Activated B cell treated with CpG ODN at 0.5 μM for 24 hours (primary cell): Measurements from ENCODE around the gene NAA16. TPM values are rescaled to one million over a fixed set of nuclear protein-coding genes. Genes with fewer than 3 reads are reported as not detected.

Experiments
- ATAC-seq: fragments of 200-7000 bp; cut with Tn5 transposase; one replicate; pipeline ENCODE4 v1.10.0; 2021; ENCODE audit warnings: low read depth, mild to moderate bottlenecking, moderate library complexity
- CTCF ChIA-PET: fragments of 350-600 bp; sonication (Branson Sonifier 250); formaldehyde crosslinking; loops from one replicate; lab custom pipeline; 2021; ENCODE audit warnings: antibody characterized with exemption; lab: Charles Lee
- POLR2A ChIA-PET: fragments of 350-600 bp; sonication (Branson Sonifier 250); formaldehyde crosslinking; loops from one replicate; lab custom pipeline; 2021; ENCODE audit warnings: antibody characterized with exemption; lab: Charles Lee
- DNase-seq: peaks from one replicate; pipeline ENCODE4 v3.0.0; 2022
- H3K27ac Mint-ChIP-seq: one replicate; pipeline ENCODE4 v1.8.0; 2020; ENCODE audit warnings: mixed read lengths
- H3K27me3 Mint-ChIP-seq: one replicate; pipeline ENCODE4 v1.8.0; 2021; ENCODE audit warnings: mixed read lengths
- H3K36me3 Mint-ChIP-seq: one replicate; pipeline ENCODE4 v1.8.0; 2021; ENCODE audit warnings: low read depth, mixed read lengths
- H3K4me1 Mint-ChIP-seq: one replicate; pipeline ENCODE4 v1.8.0; 2021; ENCODE audit warnings: mixed read lengths
- H3K4me3 Mint-ChIP-seq: one replicate; pipeline ENCODE4 v1.8.0; 2020; ENCODE audit warnings: mild to moderate bottlenecking, mixed read lengths
- H3K9me3 Mint-ChIP-seq: one replicate; pipeline ENCODE4 v1.8.0; 2020; ENCODE audit warnings: mixed read lengths
- intact Hi-C: fragments of 100-400 bp; cut with micrococcal nuclease; formaldehyde crosslinking; loops from one replicate; pipeline ENCODE4 v1.15.1; 2024
- total RNA-seq: library from RNA; stranded (reverse); gene quantifications from 2 replicates; pipeline ENCODE4 v1.2.3, GENCODE V29; 2022
- TF ChIP-seq, protein P1 (sequence below): fragments of 200-600 bp; IDR thresholded peaks from one replicate; pipeline ENCODE4 v1.8.0; 2022; ENCODE audit warnings: antibody characterized with exemption, mild to moderate bottlenecking

The NAA16 gene
- total RNA-seq, 1 donor from 2014 or later: 21.4 TPM

DNA sequence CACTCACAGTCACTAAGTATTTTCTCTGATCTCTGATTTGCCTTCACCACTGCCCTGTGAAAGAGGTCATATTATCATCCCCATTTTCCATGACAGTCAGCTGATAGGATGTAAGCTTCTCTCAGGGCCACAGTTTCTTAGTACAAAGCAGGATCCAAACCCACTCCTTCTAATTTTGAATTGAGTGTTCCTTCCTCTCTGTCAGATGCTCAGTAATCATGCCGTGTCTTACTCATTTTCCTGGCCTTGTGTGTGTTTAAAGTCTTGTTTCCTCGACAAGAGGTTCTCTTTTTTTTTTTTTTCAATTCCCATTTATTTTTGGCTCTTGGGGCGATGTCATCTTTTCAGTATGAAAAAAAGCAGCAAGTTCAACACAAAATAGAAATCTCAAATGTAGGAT is 72.3 kb downstream of the NAA16 start:
- intact Hi-C loops: no loop called here
- Mint-ChIP-seq H3K9me3 (no peaks in the 10 kb centered on the region), H3K27me3 (peaks cover 4% of the 10 kb centered on the region), H3K27ac (no peak overlapping the region), H3K36me3 (no peaks in the 10 kb centered on the region), H3K4me3 (no peak overlapping the region), H3K4me1 (no peaks in the 10 kb centered on the region)
- ChIA-PET CTCF (no interaction called here), POLR2A (no interaction called here)
- ATAC-seq: no peak
- TF ChIP-seq, protein P1, sequence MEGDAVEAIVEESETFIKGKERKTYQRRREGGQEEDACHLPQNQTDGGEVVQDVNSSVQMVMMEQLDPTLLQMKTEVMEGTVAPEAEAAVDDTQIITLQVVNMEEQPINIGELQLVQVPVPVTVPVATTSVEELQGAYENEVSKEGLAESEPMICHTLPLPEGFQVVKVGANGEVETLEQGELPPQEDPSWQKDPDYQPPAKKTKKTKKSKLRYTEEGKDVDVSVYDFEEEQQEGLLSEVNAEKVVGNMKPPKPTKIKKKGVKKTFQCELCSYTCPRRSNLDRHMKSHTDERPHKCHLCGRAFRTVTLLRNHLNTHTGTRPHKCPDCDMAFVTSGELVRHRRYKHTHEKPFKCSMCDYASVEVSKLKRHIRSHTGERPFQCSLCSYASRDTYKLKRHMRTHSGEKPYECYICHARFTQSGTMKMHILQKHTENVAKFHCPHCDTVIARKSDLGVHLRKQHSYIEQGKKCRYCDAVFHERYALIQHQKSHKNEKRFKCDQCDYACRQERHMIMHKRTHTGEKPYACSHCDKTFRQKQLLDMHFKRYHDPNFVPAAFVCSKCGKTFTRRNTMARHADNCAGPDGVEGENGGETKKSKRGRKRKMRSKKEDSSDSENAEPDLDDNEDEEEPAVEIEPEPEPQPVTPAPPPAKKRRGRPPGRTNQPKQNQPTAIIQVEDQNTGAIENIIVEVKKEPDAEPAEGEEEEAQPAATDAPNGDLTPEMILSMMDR: no peak
- DNase-seq: no peak

DNA sequence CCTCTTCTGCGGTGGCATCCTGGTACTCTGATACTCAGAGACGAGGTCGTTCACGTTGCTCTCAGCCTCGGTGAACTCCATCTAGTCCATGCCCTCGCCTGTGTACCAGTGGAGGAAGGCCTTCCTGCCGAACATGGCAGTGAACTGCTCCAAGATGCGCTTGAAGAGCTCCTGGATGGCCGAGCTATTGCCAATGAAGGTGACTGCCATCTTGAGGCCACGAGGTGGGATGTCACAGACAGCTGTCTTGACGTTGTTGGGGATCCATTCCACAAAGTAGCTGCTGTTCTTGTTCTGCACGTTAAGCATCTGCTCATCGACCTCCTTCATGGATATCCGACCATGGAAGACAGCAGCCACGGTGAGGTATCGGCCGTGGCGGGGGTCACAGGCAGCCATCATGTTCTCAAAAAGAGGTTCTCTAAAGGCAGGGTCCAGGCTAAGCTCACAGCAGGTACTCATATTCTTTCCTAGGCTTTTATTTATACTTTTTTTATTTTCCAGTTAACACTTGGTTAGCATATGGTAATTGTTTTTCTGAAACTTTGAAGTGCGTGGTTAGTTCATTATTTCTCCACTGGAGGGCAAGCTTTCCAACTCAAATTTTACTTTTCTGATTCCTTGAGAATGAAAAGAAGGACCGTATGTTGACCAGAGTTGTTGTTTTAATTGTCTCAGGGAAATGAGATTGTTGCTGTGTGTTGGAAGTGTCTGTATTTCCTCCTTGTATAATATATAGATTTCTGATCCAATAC is 73.9 kb downstream of the NAA16 start:
- H3K4me3 Mint-ChIP-seq: no peak overlapping the region
- DNase-seq (no peak), ATAC-seq (no peak)
- peaks cover 8% of the 10 kb centered on the region for H3K27me3 Mint-ChIP-seq
- TF ChIP-seq, protein P1: no peak
- no peaks in the 10 kb centered on the region for H3K4me1 Mint-ChIP-seq
- ChIA-PET CTCF (no interaction called here), POLR2A (no interaction called here)
- no peak overlapping the region for H3K27ac Mint-ChIP-seq
- intact Hi-C loops: loop anchor here (1.0 kb wide), 1 partner anchor 725 kb away; no protein-coding TSS in a partner anchor
- H3K9me3 Mint-ChIP-seq: no peaks in the 10 kb centered on the region
- no peaks in the 10 kb centered on the region for H3K36me3 Mint-ChIP-seq

DNA sequence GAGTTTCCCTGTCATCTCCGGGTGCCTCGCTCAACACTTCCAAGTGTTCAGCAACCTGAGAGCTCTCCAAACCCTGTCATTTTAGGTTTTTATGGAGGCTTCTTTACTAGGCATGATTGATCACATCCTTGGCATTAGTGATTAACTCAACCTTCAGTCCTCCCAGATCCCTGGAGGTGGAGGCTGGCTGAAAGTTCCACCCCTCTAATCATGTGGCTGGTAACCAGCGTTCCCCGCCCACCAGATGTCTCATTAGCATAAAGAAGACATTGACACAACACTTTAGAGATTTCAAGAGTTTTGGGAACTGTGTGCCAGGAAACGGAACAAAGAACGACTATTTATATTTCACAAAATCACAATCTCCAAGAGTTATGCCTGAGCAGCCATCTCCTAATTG is 75.1 kb downstream of the NAA16 start:
- Mint-ChIP-seq H3K27me3 (peaks cover 8% of the 10 kb centered on the region), H3K4me1 (no peaks in the 10 kb centered on the region), H3K36me3 (no peaks in the 10 kb centered on the region), H3K4me3 (no peak overlapping the region), H3K27ac (no peak overlapping the region), H3K9me3 (no peaks in the 10 kb centered on the region)
- TF ChIP-seq, protein P1: no peak
- CTCF ChIA-PET: no interaction called here
- POLR2A ChIA-PET: no interaction called here
- ATAC-seq (no peak), DNase-seq (no peak)
- intact Hi-C loops: no loop called here

DNA sequence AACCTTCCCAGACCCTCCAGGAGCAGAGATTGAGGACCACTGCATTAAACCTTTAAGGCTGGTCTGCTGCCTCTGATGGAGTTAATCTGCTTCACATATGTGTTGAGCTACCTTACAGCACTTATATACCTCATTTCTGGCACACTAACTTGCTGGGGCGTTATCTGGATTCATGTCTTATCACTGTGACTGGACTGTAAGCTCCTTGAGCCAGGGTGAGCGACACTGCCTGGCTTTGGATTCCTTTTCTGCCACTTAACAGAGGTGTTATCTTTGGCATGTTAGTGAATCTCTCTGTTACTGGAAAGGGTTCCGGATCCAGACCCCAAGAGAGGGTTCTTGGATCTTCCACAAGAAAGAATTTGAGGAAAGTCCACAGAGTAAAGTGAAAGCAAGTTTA is 76.5 kb downstream of the NAA16 start:
- TF ChIP-seq, protein P1: no peak
- ChIA-PET CTCF (no interaction called here), POLR2A (no interaction called here)
- no peaks in the 10 kb centered on the region for H3K9me3 Mint-ChIP-seq
- DNase-seq: no peak
- H3K4me3 Mint-ChIP-seq: no peak overlapping the region
- ATAC-seq: no peak
- no peaks in the 10 kb centered on the region for H3K4me1 Mint-ChIP-seq
- intact Hi-C loops: no loop called here
- H3K36me3 Mint-ChIP-seq: no peaks in the 10 kb centered on the region
- no peak overlapping the region for H3K27ac Mint-ChIP-seq
- peaks cover 9% of the 10 kb centered on the region for H3K27me3 Mint-ChIP-seq

DNA sequence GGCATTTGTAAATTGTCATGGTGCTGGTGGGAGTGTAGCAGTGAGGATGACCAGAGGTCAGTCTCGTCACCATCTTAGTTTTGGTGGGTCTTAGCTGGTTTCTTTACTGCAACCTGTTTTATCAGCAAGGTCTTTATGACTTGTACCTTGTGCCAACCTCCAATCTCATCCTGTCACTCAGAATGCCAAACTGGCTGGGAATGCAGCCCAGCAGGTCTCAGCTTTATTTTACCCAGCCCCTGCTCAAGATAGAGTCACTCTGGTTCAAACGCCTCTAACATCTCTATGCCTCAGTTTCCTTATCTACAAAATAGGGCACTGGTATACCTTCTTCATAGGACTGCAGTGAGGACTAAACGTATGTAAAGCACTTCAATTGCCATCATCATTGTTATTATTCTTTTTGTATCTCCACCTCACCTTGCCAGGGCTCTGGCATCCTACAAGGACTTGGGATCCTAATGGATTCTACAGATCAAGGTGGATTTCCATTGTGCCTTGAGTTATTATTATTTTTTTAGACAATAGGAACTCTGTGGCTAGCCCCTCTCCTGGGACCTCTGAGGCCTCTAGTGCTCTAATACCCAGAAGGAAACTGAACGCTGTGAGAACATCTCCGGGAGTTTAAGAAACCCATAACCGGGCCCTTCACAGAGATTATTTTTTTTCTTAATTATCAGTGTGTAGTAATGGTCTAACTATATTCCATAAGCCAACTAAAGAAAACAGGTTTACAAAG is 77.2 kb downstream of the NAA16 start:
- H3K27ac Mint-ChIP-seq: no peak overlapping the region
- TF ChIP-seq, protein P1: no peak
- ChIA-PET POLR2A (no interaction called here), CTCF (interaction anchor here (0.8 kb wide), 1 partner anchor 314 kb away, joined by 3 read pairs; no protein-coding TSS in a partner anchor)
- DNase-seq: no peak
- no peak overlapping the region for H3K4me3 Mint-ChIP-seq
- no peaks in the 10 kb centered on the region for H3K9me3 Mint-ChIP-seq
- no peaks in the 10 kb centered on the region for H3K36me3 Mint-ChIP-seq
- ATAC-seq: no peak
- peaks cover 9% of the 10 kb centered on the region for H3K27me3 Mint-ChIP-seq
- no peaks in the 10 kb centered on the region for H3K4me1 Mint-ChIP-seq
- intact Hi-C loops: no loop called here
